Inflammatory macrophage treated with lipopolysaccharide for 4 hours (primary cell): ENCODE data around the gene UNC45A.
"Not testable (repeated sequence)": the region's sequence is repeated elsewhere in the genome, so short reads cannot be mapped to it uniquely, and the experiment has no call there.

Experiments used
- DNase-seq: peaks from one replicate; pipeline ENCODE4 v3.0.0-alpha.2; 2020

Gene UNC45A

DNA sequence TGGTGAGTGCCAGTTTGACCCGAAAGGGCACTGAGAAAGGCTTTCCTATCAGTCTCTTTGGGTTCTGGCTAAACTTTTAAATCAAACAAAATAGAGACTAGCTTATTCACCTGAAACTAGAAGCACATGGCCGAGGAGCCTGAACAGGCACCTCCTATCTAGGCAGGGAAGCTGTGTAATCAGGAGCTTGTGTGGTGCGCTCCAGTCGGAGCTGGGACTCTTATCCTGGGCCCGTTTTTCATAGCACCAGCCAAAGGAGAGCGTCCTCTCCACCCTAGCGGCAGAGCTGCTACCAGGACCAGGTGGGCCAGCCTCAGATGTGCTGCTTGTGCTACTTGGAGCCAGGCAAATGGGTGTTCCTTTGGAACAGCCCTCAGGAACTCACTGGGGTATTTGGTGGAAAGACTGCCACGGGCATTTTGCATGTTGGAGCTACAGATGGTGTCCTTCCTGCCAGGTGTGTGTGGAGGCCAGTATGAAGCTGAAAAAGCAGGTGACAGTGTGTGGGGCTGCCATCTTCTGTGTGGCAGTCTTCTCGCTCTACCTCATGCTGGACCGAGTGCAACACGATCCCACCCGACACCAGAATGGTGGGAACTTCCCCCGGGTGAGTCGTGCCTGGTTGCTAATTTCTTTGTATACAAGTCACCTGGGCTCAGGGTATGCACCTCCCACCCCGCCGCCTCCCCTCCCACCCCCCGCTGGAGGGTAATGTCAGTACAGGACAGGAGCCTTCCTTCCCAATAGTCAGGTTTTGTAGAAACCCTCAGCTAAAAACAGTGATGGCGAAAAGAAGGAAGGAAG, 31.1 kb upstream of the UNC45A start:
- no peak for DNase-seq

- DNase-seq: no peak
Observed at GRCh38 chr15:90904746-90905145, 30.3 kb upstream of the UNC45A start.

DNA sequence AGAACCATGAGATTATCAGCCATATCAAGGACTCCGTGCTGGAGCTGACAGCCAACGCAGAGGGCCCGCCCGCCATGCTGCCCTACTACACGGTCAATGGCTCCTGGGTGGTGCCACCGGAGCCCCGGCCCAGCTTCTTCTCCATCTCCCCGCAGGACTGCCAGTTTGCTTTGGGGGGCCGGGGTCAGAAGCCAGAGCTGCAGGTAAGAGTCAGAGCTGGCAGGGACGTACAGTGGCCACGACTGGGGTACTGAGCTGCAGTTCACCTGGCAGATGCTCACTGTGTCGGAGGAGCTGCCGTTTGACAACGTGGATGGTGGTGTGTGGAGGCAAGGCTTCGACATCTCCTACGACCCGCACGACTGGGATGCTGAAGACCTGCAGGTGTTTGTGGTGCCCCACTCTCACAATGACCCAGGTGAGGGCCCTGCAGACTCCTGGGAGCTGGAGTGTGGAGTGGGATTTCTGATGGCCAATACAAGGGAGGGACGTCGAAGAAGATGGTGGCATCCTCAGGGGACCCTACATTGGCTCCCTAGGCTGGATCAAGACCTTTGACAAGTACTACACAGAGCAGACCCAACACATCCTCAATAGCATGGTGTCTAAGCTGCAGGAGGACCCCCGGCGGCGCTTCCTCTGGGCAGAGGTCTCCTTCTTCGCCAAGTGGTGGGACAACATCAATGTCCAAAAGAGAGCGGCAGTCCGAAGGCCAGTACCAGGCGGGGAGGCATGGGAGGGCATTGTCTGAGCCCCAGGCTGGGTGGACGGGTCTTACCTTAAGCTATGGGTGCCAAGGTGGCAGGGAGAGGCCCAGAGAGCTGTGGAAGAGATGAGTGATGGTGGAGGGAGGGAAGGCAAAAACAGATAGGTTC, 29.5 kb upstream of the UNC45A start:
- DNase-seq: no peak

GRCh38 chr15:90906181-90906849, 28.8 kb upstream of the UNC45A start:
- no peak for DNase-seq

DNA sequence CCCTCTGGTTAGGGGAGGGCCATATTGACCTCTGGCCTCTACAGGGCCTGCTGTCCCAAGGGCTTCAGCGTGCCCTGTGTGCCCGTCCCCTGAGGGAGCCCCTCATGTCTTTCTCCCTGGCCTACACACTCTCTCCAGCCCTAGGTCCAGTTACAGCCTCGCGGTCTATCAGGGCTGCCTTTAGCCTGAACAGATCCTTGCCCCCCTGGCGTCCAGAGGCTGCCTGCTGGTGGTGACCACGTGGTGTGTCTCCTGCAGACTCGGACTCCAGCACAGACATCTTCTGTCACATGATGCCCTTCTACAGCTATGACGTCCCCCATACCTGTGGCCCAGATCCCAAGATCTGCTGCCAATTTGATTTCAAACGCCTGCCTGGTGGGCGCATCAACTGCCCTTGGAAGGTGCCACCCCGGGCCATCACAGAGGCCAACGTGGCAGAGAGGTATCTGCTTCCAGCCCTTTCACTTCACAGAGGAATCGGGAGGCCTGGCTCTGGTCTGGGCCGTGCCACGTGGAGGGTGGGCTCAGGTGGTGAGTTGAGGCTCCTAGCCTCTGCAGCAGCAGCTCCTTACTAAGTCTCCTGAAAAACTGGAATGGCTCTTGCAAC, 27.9 kb upstream of the UNC45A start:
- no peak for DNase-seq

- no peak for DNase-seq
Observed at GRCh38 chr15:90907838-90908507, 27.1 kb upstream of the UNC45A start.

DNA sequence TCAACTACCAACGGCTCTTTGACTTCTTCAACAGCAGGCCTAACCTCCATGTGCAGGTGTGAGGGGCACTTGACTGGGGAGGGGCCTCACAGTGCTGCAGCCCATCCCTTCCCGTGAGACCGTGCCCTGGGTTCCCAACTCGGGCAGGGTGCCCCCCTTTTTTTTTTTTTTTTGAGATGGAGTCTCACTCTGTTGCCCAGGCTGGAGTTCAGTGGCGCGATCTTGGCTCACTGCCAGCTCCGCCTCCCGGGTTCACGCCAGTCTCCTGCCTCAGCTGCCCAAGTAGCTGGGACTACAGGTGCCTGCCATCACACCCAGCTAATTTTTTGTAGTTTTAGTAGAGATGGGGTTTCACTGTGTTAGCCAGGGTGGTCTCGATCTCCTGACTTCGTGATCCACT, 25.6 kb upstream of the UNC45A start:
- DNase-seq: not testable (repeated sequence)

- no peak for DNase-seq
Observed at GRCh38 chr15:90909976-90910375, 25.1 kb upstream of the UNC45A start.

GRCh38 chr15:90910441-90911301, 24.4 kb upstream of the UNC45A start:
- no peak for DNase-seq

GRCh38 chr15:90911302-90911623, 23.8 kb upstream of the UNC45A start:
- DNase-seq: no peak

- DNase-seq: no peak
Observed at GRCh38 chr15:90911906-90912769, 22.9 kb upstream of the UNC45A start.

GRCh38 chr15:90912770-90913075, 22.4 kb upstream of the UNC45A start:
- DNase-seq: no peak

DNA sequence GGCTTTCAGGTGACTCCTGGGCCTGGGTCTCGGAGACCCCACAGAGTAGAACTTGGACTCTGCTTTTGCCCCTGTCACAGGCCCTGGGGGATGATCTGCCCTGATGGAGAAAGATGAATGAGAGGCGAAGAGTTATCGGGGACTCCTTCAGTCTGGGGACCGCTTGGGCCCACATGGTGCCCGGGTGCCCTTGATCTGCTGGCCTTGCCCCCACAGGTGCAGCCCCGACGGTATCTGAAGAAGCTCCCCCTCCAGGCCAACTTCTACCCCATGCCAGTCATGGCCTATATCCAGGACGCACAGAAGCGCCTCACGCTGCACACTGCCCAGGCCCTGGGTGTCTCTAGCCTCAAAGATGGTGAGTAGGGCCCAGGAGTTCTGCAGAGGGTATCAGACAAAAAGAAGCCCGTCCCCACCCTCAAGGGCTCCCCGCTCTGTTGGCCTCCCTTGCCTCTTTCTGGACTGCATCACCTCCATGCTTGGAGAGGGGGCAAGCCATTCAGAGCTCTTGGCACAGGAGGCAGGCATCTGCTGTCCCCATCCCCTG, 21.6 kb upstream of the UNC45A start:
- DNase-seq: no peak

- DNase-seq: peak; percentile 90
Observed at GRCh38 chr15:90914305-90915080, 20.6 kb upstream of the UNC45A start.

- DNase-seq: no peak
Observed at GRCh38 chr15:90915216-90915807, 19.8 kb upstream of the UNC45A start.

GRCh38 chr15:90915808-90916440, 19.2 kb upstream of the UNC45A start:
- DNase-seq: peak; percentile 97

GRCh38 chr15:90916461-90916860, 18.6 kb upstream of the UNC45A start:
- no peak for DNase-seq

GRCh38 chr15:90917569-90917968, 17.5 kb upstream of the UNC45A start:
- no peak for DNase-seq
